HCT116 (cell line): ENCODE measurements around the gene LY6G6C. TPM values are rescaled to one million over a fixed set of nuclear protein-coding genes. Genes with fewer than 3 reads are reported as not detected.

Experiments
- ATAC-seq: fragments of 200-7000 bp; cut with Tn5 transposase; 2 replicates; pipeline ENCODE4 v1.9.1; 2020; ENCODE audit warnings: mild to moderate bottlenecking, moderate library complexity
- BruUV-seq: library from RNA; stranded (reverse); fragments of 400-500 nt; replicated peaks from 2 replicates; lab custom pipeline; 2021; lab: Mats Ljungman, UMichigan
- CTCF ChIA-PET: fragments of 300-600 bp; sonication (Branson Sonifier 250); formaldehyde crosslinking; loops from one replicate; lab custom pipeline; 2021; ENCODE audit warnings: antibody characterized with exemption; lab: Charles Lee
- POLR2A ChIA-PET: fragments of 300-600, 350-600 bp; sonication (Branson Sonifier 250); formaldehyde crosslinking; loops from one replicate; lab custom pipeline; 2021; ENCODE audit warnings: antibody characterized with exemption; lab: Charles Lee
- RAD21 ChIA-PET, 2 experiments: fragments of 300-600 bp; sonication (Branson Sonifier 250); formaldehyde crosslinking; loops; one replicate each; lab custom pipeline; 2023; ENCODE audit warnings: low total read pairs in 2 of 2; ENCODE audit not compliant: uncharacterized antibody in 2 of 2, unreplicated experiment in 2 of 2, low non-redundant PET in 1 of 2; lab: Charles Lee
- DNase-seq: peaks from one replicate; pipeline ENCODE4 v3.0.0-alpha.2; 2010; ENCODE audit warnings: low read depth, low spot score
- H2AFZ ChIP-seq: fragments of 200-600 bp; shearing (Covaris generic), sonication (generic); 2 replicates; pipeline ENCODE4 v1.6.1; 2017; ENCODE audit warnings: low read depth, mixed run types, mixed read lengths, antibody characterized with exemption, low read length; ENCODE audit not compliant: poor library complexity, severe bottlenecking
- H3K27ac ChIP-seq: 2 replicates; pipeline ENCODE4 v1.5.1; 2012; ENCODE audit warnings: low read depth, low read length
- H3K27me3 ChIP-seq: fragments of 200-600 bp; sonication (generic); 2 replicates; pipeline ENCODE4 v1.6.1; 2016; ENCODE audit warnings: mixed run types, low read length, mixed read lengths; ENCODE audit not compliant: insufficient read depth
- H3K36me3 ChIP-seq, 2 experiments: fragments of 200-500 bp in 1 of 2; fragments of 200-600 bp in 1 of 2; sonication (Bioruptor generic) in 1 of 2; sonication (generic) in 1 of 2; 2 replicates each; pipeline versions ENCODE4 v1.5.1 to v1.6.1; 2014 to 2016; ENCODE audit warnings: low read length in 2 of 2, inconsistent platforms in 1 of 2, mixed read lengths in 1 of 2, mixed run types in 1 of 2; ENCODE audit not compliant: insufficient read depth in 2 of 2, control insufficient read depth in 1 of 2
- H3K4me1 ChIP-seq, 2 experiments: fragments of 200-600 bp in 1 of 2; sonication (generic) in 1 of 2; 2 replicates each; pipeline versions ENCODE4 v1.5.1 to v1.6.1; 2012 to 2017; ENCODE audit warnings: low read length in 2 of 2, inconsistent platforms in 1 of 2, mild to moderate bottlenecking in 1 of 2, mixed read lengths in 1 of 2, mixed run types in 1 of 2, moderate library complexity in 1 of 2; ENCODE audit not compliant: insufficient read depth in 2 of 2, control insufficient read depth in 1 of 2
- H3K4me2 ChIP-seq: fragments of 200-600 bp; sonication (generic); 2 replicates; pipeline ENCODE4 v1.6.1; 2017; ENCODE audit warnings: mixed run types, low read length, mixed read lengths
- H3K4me3 ChIP-seq, 2 experiments: fragments of 200-600 bp in 1 of 2; sonication (generic) in 1 of 2; replicated peaks in 1 of 2; 2 replicates each; pipeline ENCODE4 v1.5.1; 2011 to 2016; ENCODE audit warnings: low read length in 2 of 2, control low read depth in 1 of 2, low read depth in 1 of 2, mild to moderate bottlenecking in 1 of 2, mixed read lengths in 1 of 2, mixed run types in 1 of 2
- H3K79me2 ChIP-seq: fragments of 200-600 bp; sonication (generic); 2 replicates; pipeline ENCODE4 v1.6.1; 2017; ENCODE audit warnings: mild to moderate bottlenecking, mixed run types, low read length, moderate library complexity, mixed read lengths; ENCODE audit not compliant: insufficient read depth
- H3K9ac ChIP-seq: fragments of 200-600 bp; sonication (generic); 2 replicates; pipeline ENCODE4 v1.6.1; 2016; ENCODE audit warnings: low read length, mixed read lengths
- H3K9me2 ChIP-seq: fragments of 200-600 bp; sonication (generic), shearing (Covaris generic); 2 replicates; pipeline ENCODE4 v1.6.1; 2017; ENCODE audit warnings: mixed run types, mild to moderate bottlenecking, moderate library complexity; ENCODE audit not compliant: insufficient read depth
- H3K9me3 ChIP-seq, 2 experiments: fragments of 200-500 bp in 1 of 2; fragments of 200-600 bp in 1 of 2; sonication (Bioruptor generic) in 1 of 2; sonication (generic) in 1 of 2; 2 replicates each; pipeline ENCODE4 v1.6.1; 2014 to 2017; ENCODE audit warnings: low read length in 2 of 2, mixed read lengths in 2 of 2, inconsistent platforms in 1 of 2, low read depth in 1 of 2, mild to moderate bottlenecking in 1 of 2, mixed run types in 1 of 2, moderate library complexity in 1 of 2; ENCODE audit not compliant: control insufficient read depth in 1 of 2, insufficient read depth in 1 of 2
- H4K20me1 ChIP-seq: fragments of 200-600 bp; sonication (generic), shearing (Covaris generic); 2 replicates; pipeline ENCODE4 v1.6.1; 2017; ENCODE audit warnings: mixed run types, mild to moderate bottlenecking, moderate library complexity; ENCODE audit not compliant: insufficient read depth
- CBX3 ChIP-seq: IDR thresholded peaks from 2 replicates; pipeline ENCODE4 v1.6.1; 2012; ENCODE audit warnings: low read depth
- EGR1 ChIP-seq: IDR thresholded peaks from 2 replicates; pipeline ENCODE4 v1.6.1; 2012; ENCODE audit warnings: low read depth
- EZH2 ChIP-seq: fragments of 200-600 bp; sonication (generic); IDR thresholded peaks from 2 replicates; pipeline ENCODE4 v1.6.1; 2017; ENCODE audit warnings: antibody characterized with exemption, mixed run types
- EZH2phosphoT487 ChIP-seq: fragments of 200-600 bp; IDR thresholded peaks from 2 replicates; pipeline ENCODE4 v1.6.1; 2018; ENCODE audit warnings: antibody characterized with exemption, borderline replicate concordance
- JUND ChIP-seq: IDR thresholded peaks from 2 replicates; pipeline ENCODE4 v1.6.1; 2012
- POLR2AphosphoS5 ChIP-seq: IDR thresholded peaks from 2 replicates; pipeline ENCODE4 v1.6.1; 2011; ENCODE audit warnings: mild to moderate bottlenecking, low read depth, low read length, moderate library complexity
- SIN3A ChIP-seq: IDR thresholded peaks from 2 replicates; pipeline ENCODE4 v1.6.1; 2012; ENCODE audit warnings: low read depth
- SP1 ChIP-seq: IDR thresholded peaks from 2 replicates; pipeline ENCODE4 v1.6.1; 2012; ENCODE audit warnings: low read depth
- SRF ChIP-seq: IDR thresholded peaks from 2 replicates; pipeline ENCODE4 v1.6.1; 2012; ENCODE audit warnings: low read depth
- TCF7L2 ChIP-seq: IDR thresholded peaks from 2 replicates; pipeline ENCODE4 v1.7.0; 2011; ENCODE audit warnings: borderline replicate concordance, inconsistent platforms; ENCODE audit not compliant: insufficient read depth, insufficient read length; ENCODE audit errors: extremely low read depth
- YY1 ChIP-seq: IDR thresholded peaks from 2 replicates; pipeline ENCODE4 v1.6.1; 2011; ENCODE audit warnings: low read length, low read depth, moderate library complexity, mild to moderate bottlenecking; ENCODE audit not compliant: insufficient replicate concordance; ENCODE audit errors: extremely low read depth
- ZFX ChIP-seq: fragments of 450-650 bp; IDR thresholded peaks from 2 replicates; pipeline ENCODE4 v1.6.1; 2017
- intact Hi-C: fragments of 100-400 bp; cut with micrococcal nuclease; formaldehyde crosslinking; loops from 2 replicates; pipeline ENCODE4 v1.10.0; 2022
- total RNA-seq: library from RNA; stranded (reverse); gene quantifications from one replicate; pipeline ENCODE4 v1.2.1, GENCODE V29; 2021; ENCODE audit not compliant: unreplicated experiment
- TF ChIP-seq, protein P1 (sequence below), 3 experiments: fragments of 200-600 bp in 1 of 3; sonication (generic) in 1 of 3; IDR thresholded peaks in 2 of 3; conservative IDR thresholded peaks in 1 of 3; 2 replicates each; pipeline ENCODE4 v1.5.1; 2012 to 2017; ENCODE audit warnings: low read depth in 2 of 3, low read length in 2 of 3, antibody characterized with exemption in 1 of 3, borderline replicate concordance in 1 of 3, control low read depth in 1 of 3, mild to moderate bottlenecking in 1 of 3, mixed read lengths in 1 of 3, mixed run types in 1 of 3, moderate library complexity in 1 of 3; ENCODE audit not compliant: insufficient read depth in 1 of 3
- TF ChIP-seq, protein P2 (sequence below): IDR thresholded peaks from 2 replicates; pipeline ENCODE4 v1.6.1; 2011; ENCODE audit warnings: mild to moderate bottlenecking, low read length, moderate library complexity; ENCODE audit not compliant: insufficient replicate concordance; ENCODE audit errors: extremely low read depth

LY6G6C gene
- total RNA-seq, 1 experiment from 2014 or later = 0.54 TPM

DNA sequence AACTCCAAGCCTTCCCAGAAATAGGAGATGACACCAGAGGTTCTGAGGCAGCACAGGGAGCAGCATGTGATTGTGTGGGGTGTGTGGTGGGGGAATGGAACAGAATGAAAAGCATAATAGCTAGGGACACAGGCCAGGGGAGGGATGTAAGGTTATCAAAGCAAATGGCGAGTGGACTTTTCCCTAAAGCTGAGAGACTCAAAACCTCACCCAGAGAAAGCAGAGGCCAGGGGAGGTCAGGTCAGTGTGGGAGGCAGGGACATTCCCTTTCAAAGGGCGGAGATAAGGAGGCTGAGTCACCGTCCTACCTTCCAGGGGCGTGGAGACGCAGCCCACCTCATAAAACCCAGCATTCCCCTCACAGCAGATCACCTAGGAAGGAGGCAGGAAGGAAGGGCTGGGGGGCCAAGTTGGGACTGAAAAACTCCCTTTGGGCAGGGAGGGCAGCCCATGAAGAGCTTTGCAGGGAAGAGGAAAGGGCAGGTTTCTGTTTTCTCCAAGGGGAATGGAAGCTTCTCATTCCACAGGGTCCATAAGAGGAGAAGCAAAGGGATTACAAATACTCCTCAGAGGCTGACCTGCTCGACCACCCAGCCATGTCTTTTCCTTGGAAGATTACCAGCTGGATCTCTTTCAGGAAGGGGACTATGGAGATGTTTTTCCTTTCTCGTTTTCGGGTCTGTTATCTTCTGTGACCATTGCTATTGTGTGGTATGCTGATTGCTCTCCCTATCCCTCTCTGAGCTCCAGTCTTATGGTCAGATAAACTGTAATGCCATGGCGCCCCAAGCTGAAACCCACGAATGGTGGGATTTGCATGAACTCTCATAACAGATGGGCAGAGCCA, 31.1 kb downstream of the LY6G6C start:
- intact Hi-C loops = no loop called here
- H3K27ac ChIP-seq = peak overlapping the region; percentile 23
- ChIA-PET RAD21 (no interaction called here), POLR2A (interaction anchor here (1.0 to 1.4 kb wide), 2 partner anchors 13 to 137 kb away, joined by 3 to 5 read pairs; partner anchors contain the start of genes ABHD16A and HSPA1B), CTCF (interaction anchor here (0.7 to 1.3 kb wide), 4 partner anchors 13 to 172 kb away, joined by 3 to 7 read pairs (median 4); partner anchors contain the start of genes ABHD16A and NEU1)
- no peak overlapping the region for H2AFZ ChIP-seq
- H3K27me3 ChIP-seq = no peaks in the 10 kb centered on the region
- ATAC-seq = peak; percentile 64
- H3K4me2 ChIP-seq = peak overlapping the region; percentile 47
- peaks cover 13 to 25% of the 10 kb centered on the region in 2 experiments; a peak in 2 of 4 replicates for H3K36me3 ChIP-seq
- no peaks in the 10 kb centered on the region for H3K79me2 ChIP-seq
- peak overlapping the region; percentile 30; the same call in 1 of the 2 replicates for H3K9ac ChIP-seq
- peaks cover 11 to 16% of the 10 kb centered on the region in 2 experiments for H3K4me1 ChIP-seq
- no peak for DNase-seq
- BruUV-seq = no TSS peak
- no peak for TF ChIP-seq EZH2phosphoT487
- TF ChIP-seq, protein P1, sequence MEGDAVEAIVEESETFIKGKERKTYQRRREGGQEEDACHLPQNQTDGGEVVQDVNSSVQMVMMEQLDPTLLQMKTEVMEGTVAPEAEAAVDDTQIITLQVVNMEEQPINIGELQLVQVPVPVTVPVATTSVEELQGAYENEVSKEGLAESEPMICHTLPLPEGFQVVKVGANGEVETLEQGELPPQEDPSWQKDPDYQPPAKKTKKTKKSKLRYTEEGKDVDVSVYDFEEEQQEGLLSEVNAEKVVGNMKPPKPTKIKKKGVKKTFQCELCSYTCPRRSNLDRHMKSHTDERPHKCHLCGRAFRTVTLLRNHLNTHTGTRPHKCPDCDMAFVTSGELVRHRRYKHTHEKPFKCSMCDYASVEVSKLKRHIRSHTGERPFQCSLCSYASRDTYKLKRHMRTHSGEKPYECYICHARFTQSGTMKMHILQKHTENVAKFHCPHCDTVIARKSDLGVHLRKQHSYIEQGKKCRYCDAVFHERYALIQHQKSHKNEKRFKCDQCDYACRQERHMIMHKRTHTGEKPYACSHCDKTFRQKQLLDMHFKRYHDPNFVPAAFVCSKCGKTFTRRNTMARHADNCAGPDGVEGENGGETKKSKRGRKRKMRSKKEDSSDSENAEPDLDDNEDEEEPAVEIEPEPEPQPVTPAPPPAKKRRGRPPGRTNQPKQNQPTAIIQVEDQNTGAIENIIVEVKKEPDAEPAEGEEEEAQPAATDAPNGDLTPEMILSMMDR (IDR thresholded peaks at IDR 0.05 in 2 of 3, conservative IDR thresholded peaks at IDR 0.05 in 1 of 3; ENCODE audit: borderline replicate concordance in 1 of 3, insufficient read depth in 1 of 3, low read depth in 2 of 3, low read length in 2 of 3) = no peak
- no peak for TF ChIP-seq ZFX
- no peak for TF ChIP-seq CBX3
- TF ChIP-seq SIN3A = no peak
- no peak for TF ChIP-seq POLR2AphosphoS5
- TF ChIP-seq YY1 = no peak
- TF ChIP-seq, protein P2, sequence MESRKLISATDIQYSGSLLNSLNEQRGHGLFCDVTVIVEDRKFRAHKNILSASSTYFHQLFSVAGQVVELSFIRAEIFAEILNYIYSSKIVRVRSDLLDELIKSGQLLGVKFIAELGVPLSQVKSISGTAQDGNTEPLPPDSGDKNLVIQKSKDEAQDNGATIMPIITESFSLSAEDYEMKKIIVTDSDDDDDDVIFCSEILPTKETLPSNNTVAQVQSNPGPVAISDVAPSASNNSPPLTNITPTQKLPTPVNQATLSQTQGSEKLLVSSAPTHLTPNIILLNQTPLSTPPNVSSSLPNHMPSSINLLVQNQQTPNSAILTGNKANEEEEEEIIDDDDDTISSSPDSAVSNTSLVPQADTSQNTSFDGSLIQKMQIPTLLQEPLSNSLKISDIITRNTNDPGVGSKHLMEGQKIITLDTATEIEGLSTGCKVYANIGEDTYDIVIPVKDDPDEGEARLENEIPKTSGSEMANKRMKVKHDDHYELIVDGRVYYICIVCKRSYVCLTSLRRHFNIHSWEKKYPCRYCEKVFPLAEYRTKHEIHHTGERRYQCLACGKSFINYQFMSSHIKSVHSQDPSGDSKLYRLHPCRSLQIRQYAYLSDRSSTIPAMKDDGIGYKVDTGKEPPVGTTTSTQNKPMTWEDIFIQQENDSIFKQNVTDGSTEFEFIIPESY = no peak
- no peak for TF ChIP-seq EGR1
- TF ChIP-seq SRF = no peak
- no peak for TF ChIP-seq EZH2
- TF ChIP-seq TCF7L2 = no peak
- TF ChIP-seq SP1 = no peak
- no peak for TF ChIP-seq JUND
- no peaks in the 10 kb centered on the region for H4K20me1 ChIP-seq
- no peaks in the 10 kb centered on the region for H3K9me2 ChIP-seq
- no peaks in the 10 kb centered on the region for H3K9me3 ChIP-seq
- no peak overlapping the region for H3K4me3 ChIP-seq
